NB4 (cell line): ENCODE results near the gene ZYG11A.

Experiments used
- CTCF ChIP-seq: IDR thresholded peaks from one replicate; pipeline ENCODE4 v1.5.1; 2012; ENCODE audit warnings: low read depth, low read length
- MAX ChIP-seq: IDR thresholded peaks from 2 replicates; pipeline ENCODE4 v1.6.1; 2011; ENCODE audit warnings: low read depth, low read length
- POLR2A ChIP-seq: IDR thresholded peaks from 2 replicates; pipeline ENCODE4 v1.6.1; 2011; ENCODE audit warnings: mild to moderate bottlenecking; ENCODE audit not compliant: insufficient read length; ENCODE audit errors: extremely low read depth

GRCh38 chr1:52944566-52944965, 102.0 kb downstream of the ZYG11A start:
- no peak for TF ChIP-seq CTCF
- TF ChIP-seq POLR2A: no peak
- TF ChIP-seq MAX: no peak
